ENCODE results near the gene GSTA1.
A peak's percentile ranks its signal among the peaks of the same experiment; 100 is the strongest.
"Not testable (repeated sequence)": the region's sequence is repeated elsewhere in the genome, so short reads cannot be mapped to it uniquely, and the experiment has no call there.

Gene GSTA1

GRCh38 chr6:52808660-52809059 lies 5.0 kb upstream of the GSTA1 start:
- DNase-seq = no peak

GRCh38 chr6:52802806-52803205 lies 810 bp downstream of the GSTA1 start:
- no peak for DNase-seq

- DNase-seq = no peak
Observed at GRCh38 chr6:52801188-52801841, 2.3 kb downstream of the GSTA1 start.

- peak; percentile 68 for DNase-seq
Observed at GRCh38 chr6:52799272-52799671, 4.3 kb downstream of the GSTA1 start.

GRCh38 chr6:52794366-52794765 lies 9.2 kb downstream of the GSTA1 start:
- DNase-seq = not testable (repeated sequence)

- no peak for DNase-seq
Observed at GRCh38 chr6:52790861-52791260, 12.8 kb downstream of the GSTA1 start.

- peak; percentile 67 for DNase-seq
Observed at GRCh38 chr6:52789658-52790057, 14.0 kb downstream of the GSTA1 start.

GRCh38 chr6:52788478-52788877 lies 15.1 kb downstream of the GSTA1 start:
- no peak for DNase-seq

- DNase-seq = no peak
Observed at GRCh38 chr6:52787917-52788316, 15.7 kb downstream of the GSTA1 start.

- no peak for DNase-seq
Observed at GRCh38 chr6:52786249-52786956, 17.2 kb downstream of the GSTA1 start.

- DNase-seq = not testable (repeated sequence)
Observed at GRCh38 chr6:52782696-52783274, 20.8 kb downstream of the GSTA1 start.

GRCh38 chr6:52782209-52782608 lies 21.4 kb downstream of the GSTA1 start:
- DNase-seq = not testable (repeated sequence)

- no peak for DNase-seq
Observed at GRCh38 chr6:52779237-52779636, 24.4 kb downstream of the GSTA1 start.

- DNase-seq = not testable (repeated sequence)
Observed at GRCh38 chr6:52776711-52777351, 26.8 kb downstream of the GSTA1 start.

GRCh38 chr6:52769399-52769798 lies 34.2 kb downstream of the GSTA1 start:
- DNase-seq = peak; percentile 46

- peak; percentile 5 for DNase-seq
Observed at GRCh38 chr6:52767658-52768057, 36.0 kb downstream of the GSTA1 start.

GRCh38 chr6:52763322-52763916 lies 40.2 kb downstream of the GSTA1 start, which contains the start of gene GSTA2:
Gene GSTA2, minus strand, starts transcription at chr6:52763475. Its CDS starts 5,528 bp downstream, at chr6:52757947.
- not testable (repeated sequence) for DNase-seq

GRCh38 chr6:52761673-52762491 lies 41.7 kb downstream of the GSTA1 start:
- not testable (repeated sequence) for DNase-seq

- DNase-seq = no peak
Observed at GRCh38 chr6:52760105-52760765, 43.4 kb downstream of the GSTA1 start.

GRCh38 chr6:52759085-52759484 lies 44.5 kb downstream of the GSTA1 start:
- no peak for DNase-seq

GRCh38 chr6:52757651-52758338 lies 45.8 kb downstream of the GSTA1 start:
- DNase-seq = peak; percentile 92

Data from fibroblast of skin of abdomen (primary cell).